HG02610 (cell line): ENCODE results near the gene HLTF.
A peak's percentile ranks its signal among the peaks of the same experiment; 100 is the strongest.
"Not testable (repeated sequence)": the region's sequence is repeated elsewhere in the genome, so short reads cannot be mapped to it uniquely, and the experiment has no call there.

Experiments
- ATAC-seq: cut with Tn5 transposase; IDR thresholded peaks from one replicate; pipeline ENCODE4 v1.9.1; 2021; ENCODE audit warnings: mild to moderate bottlenecking, moderate library complexity; ENCODE audit not compliant: unreplicated experiment

The HLTF gene, protein sequence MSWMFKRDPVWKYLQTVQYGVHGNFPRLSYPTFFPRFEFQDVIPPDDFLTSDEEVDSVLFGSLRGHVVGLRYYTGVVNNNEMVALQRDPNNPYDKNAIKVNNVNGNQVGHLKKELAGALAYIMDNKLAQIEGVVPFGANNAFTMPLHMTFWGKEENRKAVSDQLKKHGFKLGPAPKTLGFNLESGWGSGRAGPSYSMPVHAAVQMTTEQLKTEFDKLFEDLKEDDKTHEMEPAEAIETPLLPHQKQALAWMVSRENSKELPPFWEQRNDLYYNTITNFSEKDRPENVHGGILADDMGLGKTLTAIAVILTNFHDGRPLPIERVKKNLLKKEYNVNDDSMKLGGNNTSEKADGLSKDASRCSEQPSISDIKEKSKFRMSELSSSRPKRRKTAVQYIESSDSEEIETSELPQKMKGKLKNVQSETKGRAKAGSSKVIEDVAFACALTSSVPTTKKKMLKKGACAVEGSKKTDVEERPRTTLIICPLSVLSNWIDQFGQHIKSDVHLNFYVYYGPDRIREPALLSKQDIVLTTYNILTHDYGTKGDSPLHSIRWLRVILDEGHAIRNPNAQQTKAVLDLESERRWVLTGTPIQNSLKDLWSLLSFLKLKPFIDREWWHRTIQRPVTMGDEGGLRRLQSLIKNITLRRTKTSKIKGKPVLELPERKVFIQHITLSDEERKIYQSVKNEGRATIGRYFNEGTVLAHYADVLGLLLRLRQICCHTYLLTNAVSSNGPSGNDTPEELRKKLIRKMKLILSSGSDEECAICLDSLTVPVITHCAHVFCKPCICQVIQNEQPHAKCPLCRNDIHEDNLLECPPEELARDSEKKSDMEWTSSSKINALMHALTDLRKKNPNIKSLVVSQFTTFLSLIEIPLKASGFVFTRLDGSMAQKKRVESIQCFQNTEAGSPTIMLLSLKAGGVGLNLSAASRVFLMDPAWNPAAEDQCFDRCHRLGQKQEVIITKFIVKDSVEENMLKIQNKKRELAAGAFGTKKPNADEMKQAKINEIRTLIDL

DNA sequence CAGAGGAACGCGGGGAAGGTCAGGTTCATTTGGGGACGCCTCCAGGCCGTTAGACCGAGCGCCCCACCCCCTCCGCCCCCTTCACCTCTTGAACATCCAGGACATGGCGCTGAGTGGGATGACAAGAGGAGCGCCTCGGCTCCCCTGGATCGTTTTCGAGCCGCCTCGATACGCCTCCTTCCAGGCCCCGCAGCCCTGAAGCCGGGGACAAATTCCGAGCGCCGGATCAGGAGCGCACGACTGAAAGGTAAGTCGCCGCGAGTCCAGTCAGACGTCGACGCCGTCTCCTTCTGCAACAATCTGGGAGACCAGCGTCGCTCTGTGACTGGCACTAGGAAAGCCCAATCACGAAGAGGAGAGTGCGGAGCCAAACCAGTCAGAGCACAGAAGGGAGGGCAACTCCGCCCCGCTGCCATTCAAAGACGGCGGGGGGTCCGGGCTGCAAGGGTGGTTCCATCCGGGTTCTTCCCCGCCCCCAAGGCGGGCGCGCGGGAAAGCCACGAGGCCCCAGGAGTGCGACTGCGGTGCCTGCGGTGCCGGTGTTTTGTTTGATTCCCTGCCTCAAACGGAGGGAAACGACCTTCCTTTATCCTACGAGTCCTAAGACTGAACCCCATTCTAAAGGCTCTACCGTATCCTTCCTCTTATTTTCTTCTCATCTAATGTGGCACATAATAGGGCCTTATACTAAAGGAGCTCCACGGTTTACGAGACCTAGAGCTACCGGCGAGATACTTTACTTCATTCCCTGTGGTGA is at the start of gene HLTF:
HLTF (minus strand) TSS at position 302 of the 757 bp plus-strand sequence; CDS start at position 105, 197 bp downstream.
- peak; percentile 98 for ATAC-seq

- no peak for ATAC-seq
Observed at GRCh38 chr3:149134575-149134974, 48.2 kb upstream of the HLTF start.

- ATAC-seq: no peak
Observed at GRCh38 chr3:149131589-149131988, 45.3 kb upstream of the HLTF start.

- ATAC-seq: peak; percentile 96
Observed at GRCh38 chr3:149129326-149130205, 43.2 kb upstream of the HLTF start, which contains the start of gene HPS3. Gene HPS3, plus strand, starts transcription at chr3:149129638. Its CDS starts 86 bp downstream, at chr3:149129724.

- no peak for ATAC-seq
Observed at GRCh38 chr3:149128821-149129220, 42.5 kb upstream of the HLTF start.

DNA sequence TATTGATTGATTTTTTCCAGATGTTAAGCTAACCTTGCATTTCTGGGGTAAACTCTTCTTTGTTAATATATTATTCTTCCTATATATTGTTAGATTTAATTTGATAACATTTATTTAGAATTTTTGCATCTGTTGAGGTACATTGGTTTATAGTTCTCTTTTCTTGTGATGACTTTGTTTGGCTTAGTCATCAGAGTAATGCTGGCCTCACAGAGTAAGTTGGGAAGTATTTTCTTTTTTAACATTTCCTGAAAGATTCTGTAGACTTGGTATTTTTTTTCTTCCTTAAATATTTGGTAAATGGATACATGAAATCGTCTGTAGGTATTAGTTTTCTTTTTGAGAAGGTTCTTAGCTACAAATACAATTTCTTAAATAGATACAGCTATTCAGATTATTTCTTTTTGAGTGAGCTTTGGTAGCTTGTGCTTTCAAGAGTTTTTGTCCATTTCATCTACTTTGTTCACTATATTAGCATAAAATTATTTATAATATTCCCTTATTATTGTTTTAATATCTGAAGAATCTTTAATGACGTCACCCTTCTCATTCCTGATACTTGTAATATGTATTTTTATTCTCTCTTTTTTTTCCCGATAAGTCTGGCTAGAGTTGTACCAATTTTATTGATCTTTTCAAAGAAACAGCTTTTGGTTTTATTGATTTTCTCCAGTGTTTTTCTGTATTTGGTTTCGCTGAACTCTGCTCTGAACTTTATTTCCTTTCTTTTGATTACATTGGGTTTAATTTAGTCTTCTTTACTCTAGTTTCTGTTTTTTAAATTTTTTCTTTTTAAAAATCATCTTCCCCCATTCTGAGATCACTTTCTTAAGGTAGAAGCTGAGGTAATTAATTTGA is 36.6 kb upstream of the HLTF start:
- no peak for ATAC-seq

GRCh38 chr3:149120051-149120972 is 34.0 kb upstream of the HLTF start:
- ATAC-seq: peak; percentile 50

DNA sequence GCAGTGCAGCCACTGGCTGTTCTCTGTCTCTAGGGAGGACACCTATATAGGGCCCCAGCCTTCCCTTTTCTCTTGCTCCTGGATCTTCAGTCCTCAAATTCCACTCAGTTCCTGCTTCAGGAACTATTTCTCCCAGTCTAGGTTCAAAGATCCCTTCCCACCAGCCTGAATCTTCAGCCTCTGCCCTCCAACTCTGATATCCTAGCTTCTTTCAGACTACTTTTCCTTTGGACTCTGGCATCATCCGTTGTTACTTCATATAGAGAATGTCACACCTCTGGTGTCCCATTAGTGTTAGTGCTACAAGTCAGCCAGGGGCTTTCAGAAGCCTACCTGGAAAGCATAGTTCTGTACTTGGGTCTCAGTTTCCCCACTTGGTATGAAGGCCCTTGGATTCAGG is 33.1 kb upstream of the HLTF start:
- ATAC-seq: no peak

DNA sequence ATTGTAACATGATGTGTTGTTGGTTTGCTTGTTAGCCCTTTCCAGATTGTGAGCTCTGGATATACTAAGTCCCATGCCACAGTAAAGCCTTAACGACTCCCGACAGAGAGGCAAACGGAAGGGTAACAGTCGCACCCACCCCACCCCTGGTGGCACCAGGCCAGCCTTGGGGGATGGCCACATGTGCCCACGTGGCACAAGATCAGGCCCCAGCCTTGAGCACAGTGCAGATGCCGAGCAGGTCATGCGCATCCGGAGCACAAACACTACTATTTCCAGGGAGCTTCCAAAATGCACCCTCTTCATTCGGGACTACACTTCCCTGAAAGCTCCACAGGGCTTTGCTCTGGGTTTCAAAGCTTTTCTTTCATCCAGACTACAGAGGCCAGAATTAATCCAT is 32.4 kb upstream of the HLTF start:
- no peak for ATAC-seq

DNA sequence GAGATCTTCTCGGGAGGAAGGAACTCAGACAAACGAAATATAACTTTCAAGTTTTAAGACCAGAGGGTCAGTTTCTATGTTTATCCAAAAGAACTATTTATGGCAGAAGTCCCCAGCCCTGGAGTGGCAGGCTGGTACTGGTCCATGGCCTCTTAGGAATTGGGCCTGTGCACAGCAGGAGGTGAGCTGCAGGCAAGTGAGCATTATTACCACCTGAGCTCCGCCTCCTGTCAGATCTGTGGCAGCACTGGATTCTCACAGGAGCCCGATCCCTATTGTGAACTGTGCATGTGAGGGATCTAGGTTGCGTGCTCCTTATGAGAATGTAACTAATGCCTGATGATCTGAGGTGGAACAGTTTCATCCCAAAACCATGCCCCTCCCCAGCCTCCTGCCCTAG is 28.8 kb upstream of the HLTF start:
- no peak for ATAC-seq

GRCh38 chr3:149114458-149114857 is 28.1 kb upstream of the HLTF start:
- ATAC-seq: no peak

DNA sequence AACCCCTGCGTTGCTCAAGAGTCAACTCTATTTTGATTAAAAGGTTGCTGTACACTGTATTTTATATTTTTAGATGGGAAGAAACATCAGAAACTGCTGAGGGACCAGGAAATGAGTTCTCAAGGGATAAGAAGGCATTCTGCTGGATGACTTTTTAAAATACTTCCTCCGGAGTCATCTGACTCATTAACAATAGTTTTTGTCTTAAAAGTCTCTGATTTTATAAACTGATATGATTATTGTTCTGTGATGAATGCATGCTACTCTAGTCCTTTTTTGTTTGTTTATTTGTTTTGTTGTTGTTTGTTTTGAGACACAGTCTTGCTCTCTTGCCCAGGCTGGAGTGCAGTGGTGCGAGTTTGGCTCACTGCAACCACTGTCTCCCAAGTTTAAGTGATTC is 18.2 kb upstream of the HLTF start:
- no peak for ATAC-seq

DNA sequence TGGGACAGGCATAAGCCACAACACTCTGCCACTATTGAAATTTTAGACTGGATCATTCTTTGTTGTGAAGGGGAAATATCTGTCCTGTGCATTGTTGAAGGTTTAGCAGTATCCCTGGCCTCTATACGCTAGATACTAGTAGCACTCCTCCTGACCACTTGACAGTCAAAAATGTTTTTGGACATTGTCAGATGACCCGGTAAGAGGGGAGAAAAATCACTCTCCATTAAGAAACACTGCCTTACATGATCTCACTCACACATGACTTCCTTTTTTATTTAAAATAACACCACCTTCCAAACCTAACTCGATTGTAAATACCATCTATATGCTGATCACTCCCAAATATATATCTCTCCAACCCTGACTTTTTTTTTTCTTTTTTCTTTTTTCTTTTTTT is 15.3 kb upstream of the HLTF start:
- ATAC-seq: no peak

DNA sequence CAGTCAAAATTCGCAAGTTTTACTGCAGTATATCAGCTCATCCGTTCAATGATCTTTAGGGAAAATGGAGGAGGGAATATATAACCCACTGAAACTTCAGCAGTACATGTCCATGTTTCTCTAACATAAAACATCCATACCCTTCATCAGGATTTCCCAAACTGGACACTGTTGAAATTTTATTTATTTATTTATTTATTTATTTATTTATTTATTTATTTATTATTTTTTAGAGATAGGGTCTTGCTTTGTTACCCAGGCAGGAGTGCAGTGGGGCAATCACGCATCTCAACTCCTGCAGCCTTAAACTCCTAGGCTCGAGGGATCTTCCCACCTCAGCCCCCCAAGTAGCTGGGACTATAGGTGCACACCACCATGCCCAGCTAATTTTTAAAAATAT is 14.8 kb upstream of the HLTF start:
- ATAC-seq: no peak

DNA sequence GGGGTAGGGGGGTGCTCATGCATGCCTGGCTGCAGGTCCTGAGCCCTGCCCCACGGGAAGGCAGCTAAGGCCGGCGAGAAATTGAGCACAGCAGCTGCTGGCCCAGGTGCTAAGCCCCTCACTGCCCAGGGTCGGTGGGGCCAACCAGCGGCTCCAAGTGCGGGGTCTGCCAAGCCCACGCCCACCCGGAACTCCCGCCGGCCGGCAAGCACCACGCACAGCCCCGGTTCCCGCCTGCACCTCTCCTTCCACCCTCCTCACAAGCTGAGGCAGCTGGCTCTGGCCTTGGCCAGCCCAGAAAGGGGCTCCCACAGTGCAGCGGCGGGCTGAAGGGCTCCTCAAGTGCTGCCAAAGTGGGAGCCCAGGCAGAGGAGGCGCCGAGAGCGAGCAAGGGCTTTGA is 11.7 kb upstream of the HLTF start:
- not testable (repeated sequence) for ATAC-seq

GRCh38 chr3:149095487-149095886 is 9.2 kb upstream of the HLTF start:
- ATAC-seq: peak; percentile 83

DNA sequence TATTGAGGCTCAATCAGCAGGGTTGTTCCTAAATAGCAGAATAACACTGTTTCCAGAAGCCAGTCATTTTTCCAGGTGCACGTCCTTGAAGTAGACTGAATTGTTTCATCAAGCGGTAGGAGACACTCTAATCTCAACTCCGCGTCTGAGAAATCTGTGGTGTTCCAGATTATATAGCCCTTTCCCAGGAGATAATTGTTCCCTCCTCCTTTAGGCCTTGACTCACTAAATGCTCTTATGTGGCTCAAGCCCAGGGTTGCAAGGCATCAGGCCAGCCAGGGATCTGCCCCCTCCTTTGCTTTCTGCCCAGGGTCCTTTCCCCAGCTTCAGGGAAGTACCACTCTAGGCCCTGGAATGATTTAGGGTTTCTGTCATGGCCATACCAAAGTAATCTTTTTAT is 5.7 kb upstream of the HLTF start:
- ATAC-seq: no peak

GRCh38 chr3:149090907-149091306 is 4.6 kb upstream of the HLTF start:
- peak; percentile 44 for ATAC-seq
